Pancreas (tissue), 10 donors: ENCODE results near the gene SNRNP25. TPM values are rescaled to one million over a fixed set of nuclear protein-coding genes. Genes with fewer than 3 reads are reported as not detected.

Source experiments
- ATAC-seq, 4 donors: fragments of 200-7000 bp; cut with Tn5 transposase; one replicate each; pipeline versions ENCODE4 v1.8.0 to v1.9.1; 2020; ENCODE audit warnings: mild to moderate bottlenecking in 4 of 4, moderate library complexity in 4 of 4
- DNase-seq, 6 donors: peaks; one replicate each; pipeline ENCODE4 v3.0.0-alpha.2; 2020
- FAIRE-seq: peaks from 2 replicates; lab custom pipeline; 2012; peaks lifted over from hg19 to GRCh38; lab: Jason Lieb, UNC
- H3K27ac ChIP-seq, 4 donors: fragments of 200-600 bp; sonication (generic); 1 replicate in 3 of 4; 2 replicates in 1 of 4; pipeline versions ENCODE4 v1.5.0 to v1.8.0; 2020
- H3K27me3 ChIP-seq, 4 donors: fragments of 200-600 bp; one replicate each; pipeline ENCODE4 v1.8.0; 2021
- H3K36me3 ChIP-seq, 3 donors: fragments of 200-600 bp; sonication (generic) in 1 of 3; one replicate each; pipeline versions ENCODE4 v1.5.0 to v1.8.0; 2020 to 2021
- H3K4me1 ChIP-seq, 3 donors: fragments of 200-600 bp; one replicate each; pipeline ENCODE4 v1.8.0; 2021
- H3K4me3 ChIP-seq, 4 donors: fragments of 200-600 bp; sonication (generic) in 2 of 4; one replicate each; pipeline versions ENCODE4 v1.5.0 to v1.8.0; 2020 to 2021
- H3K9me3 ChIP-seq, 4 donors: fragments of 200-600 bp; one replicate each; pipeline ENCODE4 v1.8.0; 2021
- WGBS, 2 donors: extraction: QIAGEN DNeasy Blood & Tissue Kit; methylation state at CpG; one replicate each; pipeline ENCODE4 v1.1.7; 2013; 5-methylcytosine and 5-hydroxymethylcytosine counted together
- intact Hi-C, 3 donors: fragments of 100-400 bp; cut with DNase I; formaldehyde crosslinking; loops; one replicate each; pipeline versions ENCODE4 v1.11.1 to v1.14.2; 2022
- polyA plus RNA-seq, 2 donors: library from polyadenylated mRNA; stranded (reverse); fragments of 200-250 nt; gene quantifications; one replicate each; pipeline ENCODE4 v1.2.3, GENCODE V29; 2013
- total RNA-seq, 6 donors: library from RNA; stranded (reverse); fragmentation: NEBNext Ultra II Directional in 4 of 6; extraction: Animal tissue kit (Norgen Biotek cat#: 25700) in 4 of 6; gene quantifications; one replicate each; pipeline versions ENCODE4 v1.2.1 to v1.2.4, GENCODE V29; 2021 to 2023
- TF ChIP-seq, protein P1 (sequence below), 4 donors: fragments of 200-600 bp; sonication (generic) in 3 of 4; IDR thresholded peaks; one replicate each; pipeline versions ENCODE4 v1.5.0 to v1.8.0; 2021; ENCODE audit warnings: antibody characterized with exemption in 4 of 4
- donor health status: healthy with polysubstance abuse.
- donor health status: DM: no; HTN: no; CAD: no; lungs with moderate emphysema.
- donor health status: DM: no; HTN: no; CAD: no.
- donor health status: control.
- donor health status: control.
- donor health status: Bipolar disorder and iron deficiency.
- donor health status: DM: yes; HTN: yes; CAD: no.
- donor health status: DM: no; HTN: no; CAD: no.
- donor health status: DM: no; HTN: no; CAD: no.
- donor health status: DM: yes; HTN: yes; CAD: no.

SNRNP25 gene
- total and polyA plus RNA-seq, 8 donors: 6.8 to 17.3 (median 8.6) TPM

GRCh38 chr16:55571-56136 is 2.0 kb downstream of the SNRNP25 start:
- Histone ChIP-seq H3K27me3 (no peaks in the 10 kb centered on the region), H3K36me3 (peaks cover 0 to 16% (median 0%) of the 10 kb centered on the region in 3 donors)
- peak in 3 of 6 donors; percentile 13 to 42 (median 21) for DNase-seq

GRCh38 chr16:56231-56927 is 2.8 kb downstream of the SNRNP25 start:
- Histone ChIP-seq H3K4me3 (no peak overlapping the region), H3K4me1 (peaks cover 0 to 5% (median 0%) of the 10 kb centered on the region in 3 donors), H3K9me3 (no peaks in the 10 kb centered on the region), H3K27ac (no peak overlapping the region), H3K36me3 (peaks cover 0 to 16% (median 0%) of the 10 kb centered on the region in 3 donors), H3K27me3 (no peaks in the 10 kb centered on the region)
- intact Hi-C loops: no loop called here
- FAIRE-seq (no peak), ATAC-seq (no peak), DNase-seq (peak in 4 of 6 donors; percentile 10 to 49 (median 33))
- TF ChIP-seq, protein P1, sequence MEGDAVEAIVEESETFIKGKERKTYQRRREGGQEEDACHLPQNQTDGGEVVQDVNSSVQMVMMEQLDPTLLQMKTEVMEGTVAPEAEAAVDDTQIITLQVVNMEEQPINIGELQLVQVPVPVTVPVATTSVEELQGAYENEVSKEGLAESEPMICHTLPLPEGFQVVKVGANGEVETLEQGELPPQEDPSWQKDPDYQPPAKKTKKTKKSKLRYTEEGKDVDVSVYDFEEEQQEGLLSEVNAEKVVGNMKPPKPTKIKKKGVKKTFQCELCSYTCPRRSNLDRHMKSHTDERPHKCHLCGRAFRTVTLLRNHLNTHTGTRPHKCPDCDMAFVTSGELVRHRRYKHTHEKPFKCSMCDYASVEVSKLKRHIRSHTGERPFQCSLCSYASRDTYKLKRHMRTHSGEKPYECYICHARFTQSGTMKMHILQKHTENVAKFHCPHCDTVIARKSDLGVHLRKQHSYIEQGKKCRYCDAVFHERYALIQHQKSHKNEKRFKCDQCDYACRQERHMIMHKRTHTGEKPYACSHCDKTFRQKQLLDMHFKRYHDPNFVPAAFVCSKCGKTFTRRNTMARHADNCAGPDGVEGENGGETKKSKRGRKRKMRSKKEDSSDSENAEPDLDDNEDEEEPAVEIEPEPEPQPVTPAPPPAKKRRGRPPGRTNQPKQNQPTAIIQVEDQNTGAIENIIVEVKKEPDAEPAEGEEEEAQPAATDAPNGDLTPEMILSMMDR (IDR thresholded peaks at IDR 0.05): no peak
- 89 to 91% methylated on average over 17 of the region's 17 CpGs for WGBS, 2 donors

More at GRCh38 chr16:55571-56136, 2.0 kb downstream of the SNRNP25 start:
- no peaks in the 10 kb centered on the region for H3K9me3 ChIP-seq
- intact Hi-C loops: no loop called here
- FAIRE-seq: no peak
- 86 to 92% methylated on average over 11 of the region's 11 CpGs for WGBS, 2 donors
- no peak for ATAC-seq
- H3K4me3 ChIP-seq: no peak overlapping the region
- peaks cover 0 to 5% (median 0%) of the 10 kb centered on the region in 3 donors for H3K4me1 ChIP-seq
- H3K27ac ChIP-seq: no peak overlapping the region
- TF ChIP-seq, protein P1 (IDR thresholded peaks at IDR 0.05): no peak

DNA sequence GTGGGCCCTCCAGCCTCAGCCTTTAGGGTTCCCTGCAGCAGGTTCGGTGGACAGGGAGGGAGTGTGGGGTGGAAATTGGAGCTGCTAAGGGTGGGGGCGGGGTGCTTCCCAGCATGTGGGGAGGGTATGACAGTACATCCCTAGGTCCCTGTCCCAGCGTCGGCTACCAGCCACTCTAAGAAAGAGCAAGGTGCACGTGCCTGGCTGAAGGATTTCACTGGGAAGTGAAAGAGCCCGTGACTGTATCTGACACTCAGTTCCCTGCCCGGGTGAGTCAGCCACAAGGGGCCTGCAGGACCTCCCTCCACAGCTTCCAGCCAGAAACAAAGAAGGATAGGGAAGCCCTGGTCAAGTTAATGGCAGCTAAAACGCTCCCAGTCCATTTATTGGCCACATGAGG is 4.1 kb downstream of the SNRNP25 start:
- intact Hi-C loops: no loop called here
- TF ChIP-seq, protein P1 (IDR thresholded peaks at IDR 0.05): no peak
- 79 to 82% methylated on average over 8 of the region's 8 CpGs for WGBS, 2 donors
- Histone ChIP-seq H3K4me1 (peaks cover 0 to 5% (median 0%) of the 10 kb centered on the region in 3 donors), H3K4me3 (no peak overlapping the region), H3K27me3 (no peaks in the 10 kb centered on the region), H3K27ac (no peak overlapping the region), H3K9me3 (no peaks in the 10 kb centered on the region), H3K36me3 (peaks cover 0 to 17% (median 3%) of the 10 kb centered on the region in 3 donors)
- no peak for FAIRE-seq
- no peak for ATAC-seq
- DNase-seq: peak in 1 of 6 donors; percentile 35

DNA sequence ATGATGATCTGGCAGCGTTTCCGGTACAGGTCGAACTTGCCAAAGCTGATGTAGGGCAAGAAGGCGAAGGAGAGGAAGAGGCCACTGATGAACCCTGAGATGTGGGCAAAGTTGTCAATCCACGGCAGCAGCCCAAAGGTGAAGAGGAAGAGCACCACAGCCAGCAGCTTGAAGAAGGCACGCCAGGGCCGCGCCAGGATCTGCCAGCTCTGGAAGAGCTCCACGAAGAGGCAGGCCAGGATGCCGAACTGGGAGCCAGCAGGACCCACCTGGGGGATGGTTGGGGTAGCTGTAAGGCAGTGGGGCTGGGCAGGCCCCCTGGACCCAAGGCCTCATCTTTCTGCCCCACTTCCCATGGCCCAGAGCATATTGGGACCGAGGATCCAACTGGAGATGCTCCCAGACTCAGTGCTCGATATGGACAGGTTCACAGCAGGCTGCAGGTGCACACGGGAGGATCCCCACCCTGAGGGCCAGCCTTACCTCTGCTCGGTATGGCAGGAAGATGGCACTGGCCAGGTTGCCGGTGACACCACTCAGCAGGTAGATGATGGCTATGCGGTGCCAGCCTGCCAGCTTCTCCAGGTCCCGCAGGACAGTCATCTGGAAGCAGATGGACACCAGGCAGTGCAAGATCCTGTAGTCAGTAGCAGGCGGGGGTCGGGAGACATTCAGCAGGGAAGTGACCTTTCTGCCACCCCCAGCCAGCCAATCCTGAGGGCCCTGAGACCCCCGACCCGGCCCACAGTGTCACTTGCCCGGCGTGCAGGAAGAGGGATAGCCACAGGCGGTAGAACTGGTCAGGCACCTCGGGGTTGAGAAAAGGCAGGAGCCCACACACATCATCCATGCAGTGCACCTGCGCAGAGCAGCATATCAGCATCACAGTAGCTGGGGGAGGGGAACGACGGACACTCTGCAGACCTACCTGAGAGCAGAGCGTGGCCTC is 5.1 kb downstream of the SNRNP25 start:
- WGBS, 2 donors: 77 to 83% methylated on average over 29 of the region's 29 CpGs
- FAIRE-seq (no peak), ATAC-seq (no peak), DNase-seq (peak in 3 of 6 donors; percentile 13 to 55 (median 17))
- TF ChIP-seq, protein P1 (IDR thresholded peaks at IDR 0.05): no peak
- H3K36me3 ChIP-seq: peaks cover 0 to 27% (median 3%) of the 10 kb centered on the region in 3 donors
- H3K4me1 ChIP-seq: peaks cover 0 to 5% (median 0%) of the 10 kb centered on the region in 3 donors
- intact Hi-C loops: no loop called here
- H3K4me3 ChIP-seq: no peak overlapping the region
- H3K9me3 ChIP-seq: no peaks in the 10 kb centered on the region
- H3K27me3 ChIP-seq: no peaks in the 10 kb centered on the region
- H3K27ac ChIP-seq: no peak overlapping the region
